Measurements from ENCODE around the gene TBC1D22A. TPM values are rescaled to one million over a fixed set of nuclear protein-coding genes. Genes with fewer than 3 reads are reported as not detected.

TBC1D22A gene
- total RNA-seq, 1 donor from 2014 or later: 20.1 TPM

DNA sequence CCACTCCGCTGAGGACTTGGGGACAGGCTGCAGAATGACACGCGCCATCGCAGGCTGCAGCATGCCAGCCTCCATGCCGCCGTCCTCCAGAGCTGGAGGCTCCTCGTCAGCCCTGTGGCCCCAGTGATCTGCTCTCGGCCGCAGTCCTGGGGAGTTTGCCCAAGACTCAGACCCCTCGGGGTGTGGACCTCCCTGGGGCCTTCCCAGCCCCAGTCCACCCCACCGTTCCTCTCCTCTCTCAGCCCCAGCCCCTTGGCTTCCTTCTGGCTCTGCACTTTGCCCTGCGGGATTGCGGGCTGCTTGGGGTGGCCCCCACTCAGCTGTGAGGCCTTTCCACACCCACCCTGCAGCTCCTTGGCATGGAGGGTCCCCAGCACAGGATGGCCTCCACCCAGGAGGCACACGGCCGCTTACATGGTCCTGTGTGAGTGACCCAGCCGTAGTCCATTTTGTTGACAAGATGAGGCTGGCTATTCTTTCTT is 414.9 kb downstream of the TBC1D22A start:
- intact Hi-C loops (cut with DNase I): loop anchor here (10.0 kb wide), 1 partner anchor 243 kb away; no protein-coding TSS in a partner anchor
- peak; percentile 62 for DNase-seq (ENCODE audit: low spot score)

- DNase-seq (ENCODE audit: low spot score): no peak
- intact Hi-C loops (cut with DNase I): loop anchor here (10.0 kb wide), 1 partner anchor 244 kb away; no protein-coding TSS in a partner anchor
Observed at GRCh38 chr22:47178339-47178738, 415.9 kb downstream of the TBC1D22A start.

DNA sequence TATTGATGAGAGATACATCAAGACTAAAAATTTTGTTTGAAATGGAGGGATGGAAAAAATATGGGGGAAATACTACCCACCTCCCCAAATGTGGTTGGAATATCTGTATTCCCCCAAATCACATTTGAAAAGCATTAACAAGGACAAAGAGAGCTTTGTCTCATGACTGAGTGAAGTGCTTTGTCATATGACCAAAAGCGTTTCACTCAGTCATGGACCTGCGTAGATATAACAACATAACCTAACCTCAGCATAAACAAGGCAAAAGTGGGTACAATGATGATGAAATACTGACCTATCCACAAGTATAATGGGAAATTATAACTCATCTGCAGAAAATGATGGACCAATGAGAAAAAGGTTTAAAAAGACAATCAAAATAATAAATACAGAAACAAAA is 418.3 kb downstream of the TBC1D22A start:
- intact Hi-C loops (cut with DNase I): no loop called here
- DNase-seq (ENCODE audit: low spot score): no peak

DNA sequence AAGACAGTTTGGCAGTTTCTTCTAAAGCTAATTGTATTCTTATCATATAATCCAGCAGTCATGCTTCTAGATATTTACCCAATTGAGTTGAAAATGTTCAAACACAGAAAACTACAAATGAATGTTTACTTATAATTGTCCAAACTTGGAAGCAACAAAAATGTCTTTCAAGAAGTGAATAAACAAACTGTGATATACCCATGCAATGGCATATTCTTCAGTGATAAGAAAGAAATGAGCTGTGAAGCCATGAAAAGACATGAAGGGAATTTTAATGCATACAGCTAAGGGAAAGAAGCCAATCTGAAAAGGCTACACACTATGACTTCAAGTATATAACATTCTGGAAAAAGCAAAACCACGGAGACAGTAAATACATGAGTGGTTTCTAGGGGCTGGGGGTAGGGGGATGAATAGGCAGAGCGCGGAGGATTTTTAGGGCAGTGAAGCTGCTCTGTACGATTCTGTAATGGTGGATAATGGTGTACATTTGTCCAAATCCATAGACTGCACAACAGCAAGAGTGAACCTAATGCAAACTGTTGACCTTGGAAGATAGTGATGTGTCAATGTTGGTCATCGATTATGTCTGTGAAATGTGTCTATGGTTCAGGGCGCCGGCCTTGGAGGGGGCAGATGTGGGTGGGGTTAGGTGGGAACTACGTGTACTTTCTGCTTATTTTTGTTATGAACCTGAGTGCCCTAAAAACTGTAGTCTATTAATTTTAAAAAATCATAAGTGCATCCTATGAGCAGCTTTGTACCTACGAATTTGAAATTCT is 424.9 kb downstream of the TBC1D22A start:
- DNase-seq (ENCODE audit: low spot score): no peak
- intact Hi-C loops (cut with DNase I): no loop called here

- peak; percentile 51 for DNase-seq (ENCODE audit: low spot score)
- intact Hi-C loops (cut with DNase I): no loop called here
Observed at GRCh38 chr22:47188261-47189055, 426.0 kb downstream of the TBC1D22A start.

DNA sequence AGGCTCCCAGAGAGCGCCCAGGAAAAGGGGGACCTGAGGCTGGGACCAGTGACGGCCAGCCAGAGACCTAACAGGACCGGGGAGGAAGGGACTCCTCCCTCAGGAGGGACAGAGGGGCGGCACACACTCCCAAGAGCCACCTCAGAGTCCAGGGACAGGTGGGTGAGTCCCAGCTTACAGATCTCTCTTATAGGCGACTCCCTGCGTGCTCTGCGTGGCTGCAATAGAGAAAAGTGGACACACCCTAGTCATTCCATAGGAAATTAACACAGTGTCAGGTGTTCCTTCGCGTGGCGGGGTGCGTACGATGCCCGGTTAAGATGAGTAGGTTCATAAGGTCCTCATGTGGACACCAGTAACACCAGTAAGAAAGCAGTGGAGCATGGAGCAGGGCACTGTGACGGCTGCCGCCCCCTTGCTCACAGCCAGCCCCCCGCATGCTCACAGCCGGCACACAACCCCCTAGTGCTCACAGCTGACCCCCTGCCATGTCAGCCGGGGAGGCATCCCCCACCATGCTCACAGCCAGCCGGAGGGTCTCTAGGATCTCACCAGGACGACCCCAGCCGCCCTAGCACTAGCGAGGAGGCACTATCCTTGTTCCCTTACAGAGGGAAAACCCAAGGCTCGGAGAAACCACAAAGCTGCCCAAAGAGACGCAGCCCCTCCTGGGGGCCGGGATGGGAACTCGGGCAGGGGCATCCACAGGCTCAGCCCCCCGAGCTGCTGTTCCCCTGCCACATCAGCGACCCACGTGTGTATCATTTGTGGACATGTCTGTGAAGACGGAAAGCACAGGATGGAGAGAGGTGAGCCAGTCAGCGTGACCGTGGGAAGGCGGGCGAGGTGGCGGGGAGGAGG is 426.8 kb downstream of the TBC1D22A start:
- DNase-seq (ENCODE audit: low spot score): peak; percentile 50
- intact Hi-C loops (cut with DNase I): no loop called here

GRCh38 chr22:47190276-47190956 is 428.0 kb downstream of the TBC1D22A start:
- intact Hi-C loops (cut with DNase I): no loop called here
- peak; percentile 26 for DNase-seq (ENCODE audit: low spot score)

DNA sequence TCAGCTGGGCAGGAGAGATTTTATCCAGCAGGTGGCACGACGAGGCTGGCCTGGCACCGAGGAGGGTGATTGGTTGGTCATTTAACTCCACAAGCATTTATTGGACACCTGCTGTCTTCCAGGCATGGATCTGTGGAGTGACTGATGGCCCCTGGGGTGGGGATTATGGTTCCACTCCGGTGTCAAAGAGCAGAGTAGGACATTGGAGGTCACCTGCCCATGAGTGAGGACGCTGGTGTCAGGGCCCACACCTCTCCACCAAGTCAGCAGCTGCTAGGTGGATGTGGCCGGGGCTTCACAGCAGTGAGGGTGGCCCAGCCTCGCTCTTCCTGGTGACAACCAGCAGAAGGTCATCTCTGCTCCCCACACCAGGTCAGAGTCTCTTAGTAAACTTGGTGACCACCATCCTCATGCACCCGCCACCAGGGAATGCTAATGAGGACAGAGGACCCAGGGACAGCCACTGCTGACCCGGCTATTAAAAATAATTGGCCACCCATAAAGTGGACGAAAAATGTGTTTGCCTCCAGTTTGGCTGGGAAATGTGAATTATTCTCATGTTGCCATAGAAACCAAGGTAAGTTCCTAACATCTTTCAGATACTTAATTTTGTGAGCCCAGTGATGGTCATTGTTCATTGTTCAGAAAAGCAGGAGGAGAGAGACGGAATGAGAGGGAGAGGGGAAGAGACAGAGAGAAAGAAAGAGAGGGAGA is 428.7 kb downstream of the TBC1D22A start:
- DNase-seq (ENCODE audit: low spot score): peak; percentile 20
- intact Hi-C loops (cut with DNase I): no loop called here

DNA sequence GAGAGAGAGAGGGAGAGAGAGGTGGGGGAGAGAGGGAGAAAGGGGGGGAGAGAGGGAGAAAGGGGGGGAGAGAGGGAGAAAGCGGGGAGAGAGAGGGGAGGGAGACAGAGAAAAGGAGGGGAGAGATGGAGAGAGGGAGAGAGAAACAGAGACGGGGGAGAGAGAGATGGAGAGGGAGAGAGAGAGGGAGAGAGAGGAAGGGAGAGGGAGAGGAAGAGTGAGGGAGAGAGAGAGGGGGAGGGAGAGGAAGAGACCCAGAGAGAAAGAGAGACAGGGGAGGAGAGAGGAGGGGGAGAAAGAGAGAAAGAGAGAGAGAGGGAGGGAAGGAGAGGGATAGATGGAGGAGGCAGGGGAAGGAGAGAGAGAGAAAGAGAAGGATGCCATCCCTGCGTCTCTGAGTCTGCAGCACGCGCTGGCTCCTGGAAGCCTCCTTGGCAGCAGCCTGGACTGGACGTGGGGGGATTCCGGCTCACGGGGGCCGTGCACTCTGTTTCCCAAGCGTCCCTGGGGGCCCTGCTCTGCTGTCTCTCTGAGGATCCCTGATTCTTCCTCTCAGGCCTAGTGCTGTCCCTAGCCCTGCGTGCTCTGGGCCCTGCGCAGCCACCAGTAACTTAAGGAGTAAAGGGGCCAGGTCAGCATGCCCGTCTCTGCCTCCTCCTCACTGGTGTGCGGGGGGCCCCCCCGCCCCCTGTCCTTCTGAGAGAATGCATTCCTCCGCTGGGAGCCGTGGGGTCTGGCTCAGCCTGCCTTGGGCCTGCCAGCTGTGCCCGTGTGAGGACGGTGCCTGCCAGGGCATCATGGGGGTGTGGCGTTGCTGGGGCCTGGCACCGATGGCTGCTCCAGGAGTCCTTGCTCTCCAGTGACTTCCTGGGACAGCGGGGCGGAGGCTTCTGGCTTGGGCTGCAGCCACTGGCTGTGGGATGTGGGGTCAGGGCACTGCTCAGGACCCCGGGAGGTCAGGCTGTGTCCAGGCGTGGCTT is 429.5 kb downstream of the TBC1D22A start:
- intact Hi-C loops (cut with DNase I): no loop called here
- DNase-seq (ENCODE audit: low spot score): peak; percentile 74

DNA sequence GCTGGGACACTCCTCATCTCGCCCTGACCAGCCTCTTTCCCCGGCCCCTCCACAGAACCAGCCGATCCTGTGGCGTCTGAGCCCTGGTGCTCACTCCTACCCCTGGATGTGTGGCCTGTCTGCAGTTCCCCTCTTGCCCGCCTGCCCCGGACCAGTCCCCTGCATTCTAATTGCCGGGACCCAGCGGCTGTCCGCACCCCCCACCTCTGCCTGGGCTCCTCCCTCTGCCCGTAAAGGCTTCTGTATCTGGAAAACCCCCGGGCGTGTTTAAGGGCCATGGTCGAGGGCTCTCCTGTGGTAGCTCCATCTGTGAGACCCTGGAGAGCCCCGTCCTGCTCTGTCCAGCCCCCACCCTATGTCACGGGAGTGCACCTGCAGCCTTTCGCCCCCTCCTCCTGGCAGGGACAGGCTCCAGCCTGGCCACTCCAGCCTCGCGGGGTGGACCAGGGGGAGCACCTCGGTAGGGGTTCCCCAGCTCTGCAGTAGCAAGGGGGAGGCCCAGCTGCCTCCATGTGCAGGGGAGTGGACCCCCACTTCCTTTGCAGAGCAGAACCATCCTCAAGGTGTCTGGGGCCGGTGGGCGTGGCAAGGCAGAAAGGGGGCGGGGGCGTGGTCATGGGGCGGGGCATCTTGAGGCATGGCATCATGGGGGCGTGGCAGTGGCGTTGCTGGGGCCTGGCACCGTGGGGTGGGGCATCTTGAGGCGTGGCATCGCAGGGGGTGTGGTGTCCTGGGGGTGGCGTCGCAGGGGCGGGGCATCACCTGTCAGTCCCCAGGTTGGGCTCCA is 430.4 kb downstream of the TBC1D22A start:
- peak; percentile 58 for DNase-seq (ENCODE audit: low spot score)
- intact Hi-C loops (cut with DNase I): no loop called here

GRCh38 chr22:47193606-47194329 is 431.3 kb downstream of the TBC1D22A start:
- intact Hi-C loops (cut with DNase I): no loop called here
- DNase-seq (ENCODE audit: low spot score): peak; percentile 50

DNA sequence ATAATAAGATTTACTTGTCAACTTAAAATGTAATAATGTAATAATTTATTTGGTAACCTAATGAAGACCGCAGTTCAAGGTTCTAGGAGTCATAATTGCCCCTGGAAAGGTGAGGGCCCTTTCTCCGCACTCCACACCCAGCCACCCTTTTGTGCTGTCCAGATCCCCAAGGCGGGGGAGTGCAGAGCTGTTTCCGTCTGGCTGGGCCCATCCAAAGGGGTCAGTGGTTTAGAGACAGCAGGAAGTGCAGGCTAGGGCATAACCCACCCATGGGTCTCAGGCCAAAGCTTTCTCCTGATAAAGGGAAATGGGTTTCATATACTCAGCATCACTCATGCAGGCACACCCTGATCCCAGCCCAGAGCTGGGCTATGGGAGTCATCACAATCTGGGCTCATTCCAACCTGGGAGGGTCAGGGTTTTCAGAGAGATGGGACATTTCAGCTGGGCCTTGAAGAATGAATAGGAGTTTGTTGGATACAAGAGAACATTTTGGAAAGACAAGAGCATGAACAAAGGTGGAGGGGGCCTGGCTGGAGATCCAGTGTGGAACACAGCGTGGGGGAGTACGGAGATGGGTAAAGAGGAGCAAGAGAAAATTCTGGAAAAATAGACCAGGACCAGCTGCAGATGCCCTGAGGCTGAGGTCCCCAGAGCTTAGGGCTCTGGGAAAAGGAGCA is 432.2 kb downstream of the TBC1D22A start:
- peak; percentile 63 for DNase-seq (ENCODE audit: low spot score)
- intact Hi-C loops (cut with DNase I): no loop called here

DNA sequence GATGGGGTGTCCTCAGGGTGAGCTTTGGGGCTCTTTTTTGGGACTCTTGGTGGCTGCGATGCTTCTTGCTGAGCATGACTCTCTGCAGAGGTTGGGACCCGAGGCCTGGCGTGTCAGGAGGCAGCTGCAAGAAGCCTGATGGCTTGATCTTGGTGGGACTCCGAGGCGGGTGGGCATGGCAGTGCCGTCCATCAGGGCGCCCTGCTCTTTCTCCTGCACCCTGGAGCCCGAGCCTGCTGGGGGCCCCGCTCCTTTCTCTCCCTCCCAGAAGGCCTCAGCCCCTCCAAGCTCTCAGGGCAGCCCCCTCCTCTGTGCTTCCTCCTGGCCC is 432.7 kb downstream of the TBC1D22A start:
- intact Hi-C loops (cut with DNase I): no loop called here
- peak; percentile 35 for DNase-seq (ENCODE audit: low spot score)

GRCh38 chr22:47195484-47196165 is 433.2 kb downstream of the TBC1D22A start:
- intact Hi-C loops (cut with DNase I): no loop called here
- peak; percentile 66 for DNase-seq (ENCODE audit: low spot score)
